K562 (cell line): ENCODE results near the gene PRDX2. TPM values are rescaled to one million over a fixed set of nuclear protein-coding genes. Genes with fewer than 3 reads are reported as not detected.

Experiments used
- ARNT ChIP-seq, 2 experiments: fragments of 450-650 bp; IDR thresholded peaks; 2 replicates each; pipeline ENCODE4 v1.6.1; 2016; ENCODE audit warnings: mild to moderate bottlenecking in 1 of 2
- BRD4 ChIP-seq: fragments of 200-600 bp; sonication (generic); IDR thresholded peaks from 2 replicates; pipeline ENCODE4 v1.6.1; 2017; ENCODE audit warnings: inconsistent platforms
- CBFB ChIP-seq: sonication (generic); formaldehyde crosslinking; IDR thresholded peaks from 2 replicates; pipeline ENCODE4 v1.4.0; 2020; ENCODE audit warnings: mild to moderate bottlenecking, missing genetic modification reagents
- E2F6 ChIP-seq, 2 experiments: IDR thresholded peaks; 2 replicates each; pipeline ENCODE4 v1.6.1; 2011; ENCODE audit warnings: borderline replicate concordance in 1 of 2, control low read depth in 1 of 2, low read depth in 1 of 2, low read length in 1 of 2, mild to moderate bottlenecking in 1 of 2, mixed read lengths in 1 of 2, moderate library complexity in 1 of 2; ENCODE audit not compliant: insufficient read depth in 1 of 2, insufficient read length in 1 of 2, poor library complexity in 1 of 2, severe bottlenecking in 1 of 2; ENCODE audit errors: extremely low read depth in 1 of 2
- EP400 ChIP-seq: fragments of 450-650 bp; IDR thresholded peaks from 2 replicates; pipeline ENCODE4 v1.6.1; 2017; ENCODE audit warnings: antibody characterized with exemption, mild to moderate bottlenecking, moderate library complexity
- GATAD2B ChIP-seq: fragments of 450-650 bp; IDR thresholded peaks from 2 replicates; pipeline ENCODE4 v1.6.1; 2017; ENCODE audit warnings: mild to moderate bottlenecking, borderline replicate concordance
- HDAC1 ChIP-seq, 2 experiments: fragments of 450-650 bp; IDR thresholded peaks; 2 replicates each; pipeline ENCODE4 v1.6.1; 2016 to 2017; ENCODE audit warnings: inconsistent platforms in 1 of 2, mild to moderate bottlenecking in 1 of 2, moderate library complexity in 1 of 2
- MAFK ChIP-seq: IDR thresholded peaks from 2 replicates; pipeline ENCODE4 v1.6.1; 2011; ENCODE audit warnings: low read length, improper control_type of control experiment
- MLX ChIP-seq, 2 experiments: fragments of 450-650 bp in 1 of 2; sonication (generic) in 1 of 2; formaldehyde crosslinking; conservative IDR thresholded peaks; 2 replicates each; pipeline versions ENCODE4 v1.4.0 to v1.8.1; 2020 to 2022; ENCODE audit warnings: mild to moderate bottlenecking in 1 of 2, missing genetic modification reagents in 1 of 2
- MXI1 ChIP-seq: IDR thresholded peaks from 2 replicates; pipeline ENCODE4 v1.6.1; 2011; ENCODE audit warnings: low read depth, mild to moderate bottlenecking, improper control_type of control experiment, low read length
- NCOA2 ChIP-seq, 2 experiments: fragments of 450-650 bp; IDR thresholded peaks; 2 replicates each; pipeline ENCODE4 v1.6.1; 2018; ENCODE audit warnings: mild to moderate bottlenecking in 2 of 2, moderate library complexity in 1 of 2; ENCODE audit not compliant: partially characterized antibody in 2 of 2
- PHTF2 ChIP-seq: fragments of 250-450 bp; sonication (Bioruptor Pico); IDR thresholded peaks from 2 replicates; pipeline ENCODE4 v1.5.0; 2021; ENCODE audit warnings: mild to moderate bottlenecking
- PURB ChIP-seq: sonication (generic); formaldehyde crosslinking; IDR thresholded peaks from 2 replicates; pipeline ENCODE4 v1.9.0; 2021; ENCODE audit warnings: low read depth, mild to moderate bottlenecking, missing genetic modification reagents
- RBM15 ChIP-seq: fragments of 200-400 bp; formaldehyde crosslinking; IDR thresholded peaks from 2 replicates; pipeline ENCODE4 v1.6.1; 2018; ENCODE audit warnings: mild to moderate bottlenecking, low read length, moderate library complexity; ENCODE audit not compliant: insufficient read depth
- SMARCA4 ChIP-seq: fragments of 450-650 bp; IDR thresholded peaks from 2 replicates; pipeline ENCODE4 v1.6.1; 2016
- TEAD1 ChIP-seq, 2 experiments: fragments of 450-650 bp in 1 of 2; sonication (generic) in 1 of 2; formaldehyde crosslinking; IDR thresholded peaks; 2 replicates each; pipeline versions ENCODE4 v1.4.0 to v1.8.0; 2020 to 2022; ENCODE audit warnings: mild to moderate bottlenecking in 2 of 2, missing genetic modification reagents in 1 of 2
- TEAD4 ChIP-seq, 2 experiments: sonication (generic) in 1 of 2; formaldehyde crosslinking in 1 of 2; IDR thresholded peaks; 2 replicates each; pipeline versions ENCODE4 v1.6.1 to v1.8.0; 2012 to 2022; ENCODE audit warnings: borderline replicate concordance in 1 of 2, inconsistent platforms in 1 of 2, low read length in 1 of 2, mild to moderate bottlenecking in 1 of 2, missing genetic modification reagents in 1 of 2
- ZBTB26 ChIP-seq: fragments of 450-650 bp; formaldehyde crosslinking; IDR thresholded peaks from 2 replicates; pipeline ENCODE4 v1.4.0; 2022; ENCODE audit warnings: missing genetic modification characterization
- ZNF197 ChIP-seq: fragments of 200-800 bp; sonication (Bioruptor generic); IDR thresholded peaks from 2 replicates; pipeline ENCODE4 v1.6.1; 2016; ENCODE audit warnings: low read depth, missing genetic modification characterization, missing compliant biosample characterization
- ZNF507 ChIP-seq: conservative IDR thresholded peaks from 2 replicates; pipeline ENCODE4 v1.6.1; 2017; ENCODE audit warnings: missing genetic modification characterization, missing compliant biosample characterization
- polyA plus RNA-seq, 8 experiments: library from polyadenylated mRNA; depleted of rRNA in 4 of 8; stranded (reverse) in 5 of 8; unstranded in 3 of 8; fragments of >200 nt; fragmentation: Nextera tagmentation in 2 of 8; fragmentation: Illumina TruSeq in 1 of 8; extraction: Ambion mirVana in 2 of 8; extraction: Trizol in 1 of 8; gene quantifications; 2 replicates each; pipeline versions ENCODE4 v1.2.1 to v1.2.3, GENCODE V29; 2011 to 2014; ENCODE audit warnings: inconsistent platforms in 1 of 8, missing spikeins in 1 of 8
- total RNA-seq, 7 experiments: library from RNA; depleted of rRNA in 6 of 7; stranded (reverse); fragments of >200 nt in 6 of 7; fragmentation: Illumina TruSeq in 2 of 7; extraction: Trizol in 2 of 7; gene quantifications; 2 replicates each; pipeline versions ENCODE4 v1.2.1 to v1.2.3, GENCODE V29; 2011 to 2021; ENCODE audit warnings: low replicate concordance in 1 of 7
- TF ChIP-seq, protein P1 (sequence below): fragments of 250-450 bp; sonication (Bioruptor Pico); IDR thresholded peaks from 2 replicates; pipeline ENCODE4 v1.8.0; 2022; ENCODE audit warnings: moderate library complexity, mild to moderate bottlenecking, inconsistent platforms

Gene PRDX2
- total and polyA plus RNA-seq, 9 of the 15 experiments (the other 6 are each of a cell fraction or from before 2014, with no cell fraction given), result 206 to 1,183 (median 415) TPM

GRCh38 chr19:12789098-12789903 is 12.3 kb downstream of the PRDX2 start (continued):
- TF ChIP-seq ZBTB26, result no peak
- 0 out of 2 replicates have a peak, but pooled peaks have one; percentile 48 for TF ChIP-seq GATAD2B
- TF ChIP-seq MXI1, result no peak
- no peak for TF ChIP-seq NCOA2 (IDR thresholded peaks at IDR 0.05; ENCODE audit: partially characterized antibody in 2 of 2)
- TF ChIP-seq MLX (CRISPR knock-in tag; conservative IDR thresholded peaks at IDR 0.05), result no peak
- TF ChIP-seq SMARCA4, result 0 out of 2 replicates have a peak, but pooled peaks have one; percentile 23
- no peak for TF ChIP-seq PURB (CRISPR knock-in tag)
- TF ChIP-seq TEAD4 (IDR thresholded peaks at IDR 0.05; ENCODE audit: low read length), result no peak
- TF ChIP-seq TEAD4 (CRISPR knock-in tag; IDR thresholded peaks at IDR 0.05; ENCODE audit: borderline replicate concordance), result no peak
- no peak for TF ChIP-seq TEAD1 (CRISPR knock-in tag; IDR thresholded peaks at IDR 0.05)
- no peak for TF ChIP-seq BRD4
- no peak for TF ChIP-seq ZNF507 (tag)
- no peak for TF ChIP-seq RBM15
- peak in 1 of 2 experiments; percentile 63 for TF ChIP-seq E2F6 (IDR thresholded peaks at IDR 0.05; ENCODE audit: borderline replicate concordance in 1 of 2, extremely low read depth in 1 of 2, insufficient read depth in 1 of 2, insufficient read length in 1 of 2, low read depth in 1 of 2, low read length in 1 of 2, poor library complexity in 1 of 2, severe bottlenecking in 1 of 2)
- peak in 1 of 2 experiments; percentile 29; a peak in 2 of 4 replicates for TF ChIP-seq HDAC1 (IDR thresholded peaks at IDR 0.05)
- TF ChIP-seq, protein P1, sequence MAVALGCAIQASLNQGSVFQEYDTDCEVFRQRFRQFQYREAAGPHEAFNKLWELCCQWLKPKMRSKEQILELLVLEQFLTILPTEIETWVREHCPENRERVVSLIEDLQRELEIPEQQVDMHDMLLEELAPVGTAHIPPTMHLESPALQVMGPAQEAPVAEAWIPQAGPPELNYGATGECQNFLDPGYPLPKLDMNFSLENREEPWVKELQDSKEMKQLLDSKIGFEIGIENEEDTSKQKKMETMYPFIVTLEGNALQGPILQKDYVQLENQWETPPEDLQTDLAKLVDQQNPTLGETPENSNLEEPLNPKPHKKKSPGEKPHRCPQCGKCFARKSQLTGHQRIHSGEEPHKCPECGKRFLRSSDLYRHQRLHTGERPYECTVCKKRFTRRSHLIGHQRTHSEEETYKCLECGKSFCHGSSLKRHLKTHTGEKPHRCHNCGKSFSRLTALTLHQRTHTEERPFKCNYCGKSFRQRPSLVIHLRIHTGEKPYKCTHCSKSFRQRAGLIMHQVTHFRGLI, result no peak
- TF ChIP-seq PHTF2, result no peak
- no peak for TF ChIP-seq ZNF197
- no peak for TF ChIP-seq EP400
- TF ChIP-seq ARNT (IDR thresholded peaks at IDR 0.05), result 0 out of 4 replicates have a peak, but pooled peaks of 1 of the 2 experiments have one; percentile 15
- no peak for TF ChIP-seq MAFK
- no peak for TF ChIP-seq CBFB (CRISPR knock-in tag)
